BJ (cell line): ENCODE data around the gene CPNE4. TPM values are rescaled to one million over a fixed set of nuclear protein-coding genes. Genes with fewer than 3 reads are reported as not detected.

Experiments used
- CTCF ChIA-PET: fragments of 350-600 bp; formaldehyde crosslinking; extraction: SDS; loops from one replicate; lab custom pipeline; 2021; ENCODE audit warnings: antibody characterized with exemption, inconsistent platforms; lab: Yijun Ruan, JAX
- POLR2A ChIA-PET: fragments of 300-600 bp; sonication (Branson Sonifier 250); formaldehyde crosslinking; extraction: SDS; loops from one replicate; lab custom pipeline; 2021; ENCODE audit warnings: antibody characterized with exemption; lab: Charles Lee
- DNase-seq: peaks from one replicate; pipeline ENCODE4 v3.0.0-alpha.2; 2011; ENCODE audit warnings: low read depth
- H3K27me3 ChIP-seq: 2 replicates; pipeline ENCODE4 v1.6.0; 2011; ENCODE audit warnings: low read length; ENCODE audit not compliant: control insufficient read depth, insufficient read depth
- H3K36me3 ChIP-seq: 2 replicates; pipeline ENCODE4 v1.5.1; 2011; ENCODE audit warnings: low read length; ENCODE audit not compliant: control insufficient read depth, insufficient read depth
- H3K4me3 ChIP-seq: 2 replicates; pipeline ENCODE4 v1.5.1; 2011; ENCODE audit warnings: low read depth, mild to moderate bottlenecking, control low read depth, low read length
- polyA plus RNA-seq: library from polyadenylated mRNA; depleted of rRNA; stranded (reverse); fragments of >200 nt; gene quantifications from 2 replicates; pipeline ENCODE4 v1.2.3, GENCODE V29; 2011
- TF ChIP-seq, protein P1 (sequence below): IDR thresholded peaks from 2 replicates; pipeline ENCODE4 v1.5.1; 2011; ENCODE audit warnings: low read depth, mild to moderate bottlenecking, control low read depth, inconsistent platforms, low read length, moderate library complexity; ENCODE audit not compliant: insufficient read depth

The CPNE4 gene
- polyA plus RNA-seq, 1 experiment = not detected

DNA sequence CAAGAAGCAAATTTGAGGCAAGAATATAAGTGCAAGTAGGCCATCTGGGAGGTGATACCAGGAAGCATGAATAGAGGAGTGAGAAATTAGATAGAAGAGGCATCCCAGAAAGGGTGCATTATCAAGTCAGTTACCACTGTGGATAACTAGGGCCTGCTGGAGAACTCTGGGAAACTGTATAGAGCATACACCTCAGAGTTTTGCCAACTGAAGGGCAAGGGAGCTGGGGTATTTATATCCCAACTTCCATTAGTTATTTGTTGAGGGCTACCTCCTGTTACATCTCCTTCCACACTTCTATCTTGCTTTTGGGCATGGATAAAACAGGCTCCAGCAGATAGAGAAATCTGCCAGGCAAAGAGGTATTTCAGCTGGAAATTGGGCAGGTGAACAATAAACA, 448.5 kb downstream of the CPNE4 start:
- POLR2A ChIA-PET = no interaction called here
- H3K27me3 ChIP-seq = no peaks in the 10 kb centered on the region
- H3K36me3 ChIP-seq = no peaks in the 10 kb centered on the region
- CTCF ChIA-PET = no interaction called here
- DNase-seq = no peak
- TF ChIP-seq, protein P1, sequence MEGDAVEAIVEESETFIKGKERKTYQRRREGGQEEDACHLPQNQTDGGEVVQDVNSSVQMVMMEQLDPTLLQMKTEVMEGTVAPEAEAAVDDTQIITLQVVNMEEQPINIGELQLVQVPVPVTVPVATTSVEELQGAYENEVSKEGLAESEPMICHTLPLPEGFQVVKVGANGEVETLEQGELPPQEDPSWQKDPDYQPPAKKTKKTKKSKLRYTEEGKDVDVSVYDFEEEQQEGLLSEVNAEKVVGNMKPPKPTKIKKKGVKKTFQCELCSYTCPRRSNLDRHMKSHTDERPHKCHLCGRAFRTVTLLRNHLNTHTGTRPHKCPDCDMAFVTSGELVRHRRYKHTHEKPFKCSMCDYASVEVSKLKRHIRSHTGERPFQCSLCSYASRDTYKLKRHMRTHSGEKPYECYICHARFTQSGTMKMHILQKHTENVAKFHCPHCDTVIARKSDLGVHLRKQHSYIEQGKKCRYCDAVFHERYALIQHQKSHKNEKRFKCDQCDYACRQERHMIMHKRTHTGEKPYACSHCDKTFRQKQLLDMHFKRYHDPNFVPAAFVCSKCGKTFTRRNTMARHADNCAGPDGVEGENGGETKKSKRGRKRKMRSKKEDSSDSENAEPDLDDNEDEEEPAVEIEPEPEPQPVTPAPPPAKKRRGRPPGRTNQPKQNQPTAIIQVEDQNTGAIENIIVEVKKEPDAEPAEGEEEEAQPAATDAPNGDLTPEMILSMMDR = no peak
- H3K4me3 ChIP-seq = no peak overlapping the region

DNA sequence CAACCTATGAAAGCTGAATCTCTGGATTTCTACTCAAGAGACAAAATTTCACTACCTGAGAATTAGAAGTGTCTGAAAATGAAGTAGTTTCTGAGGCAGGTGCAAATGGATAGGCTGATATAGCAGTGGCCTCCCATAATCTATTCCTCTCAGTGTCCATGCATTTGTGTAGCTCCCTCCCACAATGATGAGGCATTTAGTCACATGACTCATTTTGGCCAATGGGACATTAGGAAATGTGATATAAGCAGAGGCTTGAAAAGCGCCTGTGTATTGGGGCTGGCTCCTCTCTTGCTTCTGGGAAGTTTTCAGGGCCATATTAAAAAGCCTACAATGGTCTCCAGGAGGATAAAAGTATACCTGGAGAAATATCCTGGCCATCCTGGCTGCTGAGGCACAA, 452.4 kb downstream of the CPNE4 start:
- TF ChIP-seq, protein P1 = no peak
- CTCF ChIA-PET = no interaction called here
- Histone ChIP-seq H3K36me3 (no peaks in the 10 kb centered on the region), H3K27me3 (no peaks in the 10 kb centered on the region), H3K4me3 (no peak overlapping the region)
- POLR2A ChIA-PET = no interaction called here
- no peak for DNase-seq

DNA sequence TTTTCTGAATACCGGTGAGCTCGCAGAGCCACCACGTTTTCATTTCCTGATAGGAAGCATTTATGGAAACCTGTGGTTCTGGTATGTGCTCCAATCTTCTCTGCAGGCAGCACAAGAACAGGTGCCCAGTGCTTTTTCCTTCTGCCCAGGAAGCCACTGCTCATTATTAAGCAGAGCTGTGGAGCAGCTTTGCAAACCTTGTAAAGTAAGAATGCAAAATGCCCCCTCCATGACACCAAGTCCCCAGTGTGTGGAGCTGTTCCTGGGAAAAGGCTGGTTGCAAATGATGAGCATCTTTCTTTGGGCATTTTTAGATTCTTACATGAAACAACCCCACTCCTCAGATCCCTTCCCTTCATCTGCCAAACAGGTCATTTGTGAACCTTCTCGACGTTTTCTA, 466.4 kb downstream of the CPNE4 start:
- TF ChIP-seq, protein P1 = no peak
- no peak for DNase-seq
- CTCF ChIA-PET = no interaction called here
- H3K4me3 ChIP-seq = no peak overlapping the region
- H3K36me3 ChIP-seq = no peaks in the 10 kb centered on the region
- POLR2A ChIA-PET = no interaction called here
- no peaks in the 10 kb centered on the region for H3K27me3 ChIP-seq

DNA sequence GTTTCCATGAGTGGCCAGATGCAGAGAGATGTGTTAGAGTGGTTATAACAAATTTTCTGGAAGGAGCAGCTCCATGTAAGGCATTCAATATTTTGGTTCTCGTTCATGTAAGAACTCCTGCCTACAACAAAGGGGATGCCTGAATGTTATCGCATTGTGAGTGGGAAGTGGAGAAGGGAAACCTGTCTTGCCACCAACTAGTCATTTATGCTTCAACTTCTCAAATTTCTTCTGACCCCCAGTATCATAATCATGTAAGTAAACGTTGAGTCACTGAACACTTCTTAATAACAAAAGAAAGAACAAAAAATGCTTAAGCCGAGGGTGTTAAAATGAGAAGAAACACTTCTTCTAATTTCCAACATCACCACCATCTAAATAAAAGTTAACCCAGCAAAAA, 470.0 kb downstream of the CPNE4 start:
- ChIA-PET CTCF (no interaction called here), POLR2A (no interaction called here)
- DNase-seq = no peak
- no peak overlapping the region for H3K4me3 ChIP-seq
- TF ChIP-seq, protein P1 = no peak
- peaks cover 3% of the 10 kb centered on the region for H3K27me3 ChIP-seq
- no peaks in the 10 kb centered on the region for H3K36me3 ChIP-seq

DNA sequence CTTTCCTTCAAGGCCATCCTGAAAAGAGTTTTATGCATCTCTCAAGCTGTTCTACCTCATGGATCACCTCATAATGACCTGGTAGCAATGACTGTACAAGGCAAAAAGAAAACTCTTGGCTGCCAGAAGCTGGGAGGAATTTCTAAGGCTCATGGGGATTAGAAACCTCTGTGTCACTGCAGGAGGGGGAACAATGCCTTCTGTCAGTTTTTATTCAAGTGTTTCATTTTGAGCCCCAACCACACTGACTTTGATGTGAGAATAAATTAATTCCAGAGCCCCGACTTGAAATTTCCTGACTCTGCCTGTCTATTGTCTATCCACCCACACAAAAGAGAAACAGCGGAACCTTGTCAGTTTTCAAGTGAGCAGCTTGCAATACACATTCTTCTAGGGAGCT, 473.3 kb downstream of the CPNE4 start:
- Histone ChIP-seq H3K36me3 (no peaks in the 10 kb centered on the region), H3K27me3 (peaks cover 3% of the 10 kb centered on the region), H3K4me3 (no peak overlapping the region)
- DNase-seq = no peak
- TF ChIP-seq, protein P1 = no peak
- CTCF ChIA-PET = interaction anchor here (1.3 to 2.0 kb wide), 3 partner anchors 11 to 19 kb away, joined by 3 to 4 read pairs (median 4); no protein-coding TSS in a partner anchor
- POLR2A ChIA-PET = interaction anchor here (0.7 to 0.9 kb wide), 2 partner anchors 18 to 179 kb away, joined by 3 read pairs; no protein-coding TSS in a partner anchor
